Esophagus muscularis mucosa (tissue), 4 donors: ENCODE measurements around the gene SYT15.
"Not testable (repeated sequence)": the region's sequence is repeated elsewhere in the genome, so short reads cannot be mapped to it uniquely, and the experiment has no call there.

ENCODE experiments used
- EP300 ChIP-seq: sonication (generic); formaldehyde crosslinking; IDR thresholded peaks from one replicate; pipeline ENCODE4 v1.6.1; 2017; ENCODE audit warnings: antibody characterized with exemption
- POLR2A ChIP-seq: fragments of 450-650 bp; IDR thresholded peaks from one replicate; pipeline ENCODE4 v1.6.1; 2017; ENCODE audit warnings: antibody characterized with exemption, moderate library complexity, mild to moderate bottlenecking, low read depth
- POLR2AphosphoS5 ChIP-seq, 2 donors: sonication (generic); formaldehyde crosslinking; IDR thresholded peaks; one replicate each; pipeline ENCODE4 v1.6.1; 2017; ENCODE audit warnings: antibody characterized with exemption in 2 of 2
- TF ChIP-seq, protein P1 (sequence below), 3 experiments: fragments of 200-600 bp in 2 of 3; fragments of 450-650 bp in 1 of 3; sonication (generic) in 2 of 3; IDR thresholded peaks; one replicate each; pipeline ENCODE4 v1.5.1; 2017 to 2019; ENCODE audit warnings: antibody characterized with exemption in 3 of 3, mild to moderate bottlenecking in 2 of 3, moderate library complexity in 1 of 3

- TF ChIP-seq POLR2A; POLR2AphosphoS5 (IDR thresholded peaks at IDR 0.05); EP300: not testable (repeated sequence)
- TF ChIP-seq, protein P1, sequence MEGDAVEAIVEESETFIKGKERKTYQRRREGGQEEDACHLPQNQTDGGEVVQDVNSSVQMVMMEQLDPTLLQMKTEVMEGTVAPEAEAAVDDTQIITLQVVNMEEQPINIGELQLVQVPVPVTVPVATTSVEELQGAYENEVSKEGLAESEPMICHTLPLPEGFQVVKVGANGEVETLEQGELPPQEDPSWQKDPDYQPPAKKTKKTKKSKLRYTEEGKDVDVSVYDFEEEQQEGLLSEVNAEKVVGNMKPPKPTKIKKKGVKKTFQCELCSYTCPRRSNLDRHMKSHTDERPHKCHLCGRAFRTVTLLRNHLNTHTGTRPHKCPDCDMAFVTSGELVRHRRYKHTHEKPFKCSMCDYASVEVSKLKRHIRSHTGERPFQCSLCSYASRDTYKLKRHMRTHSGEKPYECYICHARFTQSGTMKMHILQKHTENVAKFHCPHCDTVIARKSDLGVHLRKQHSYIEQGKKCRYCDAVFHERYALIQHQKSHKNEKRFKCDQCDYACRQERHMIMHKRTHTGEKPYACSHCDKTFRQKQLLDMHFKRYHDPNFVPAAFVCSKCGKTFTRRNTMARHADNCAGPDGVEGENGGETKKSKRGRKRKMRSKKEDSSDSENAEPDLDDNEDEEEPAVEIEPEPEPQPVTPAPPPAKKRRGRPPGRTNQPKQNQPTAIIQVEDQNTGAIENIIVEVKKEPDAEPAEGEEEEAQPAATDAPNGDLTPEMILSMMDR (IDR thresholded peaks at IDR 0.05): not testable (repeated sequence)
Observed at GRCh38 chr10:46600516-46600915, 21.6 kb downstream of the SYT15 start.
